ENCODE measurements around the gene TOM1L2.
"Not testable (repeated sequence)": the region's sequence is repeated elsewhere in the genome, so short reads cannot be mapped to it uniquely, and the experiment has no call there.

TOM1L2 gene

GRCh38 chr17:17959520-17960361 lies 12.5 kb downstream of the TOM1L2 start:
- H2AFZ ChIP-seq (ENCODE audit: low read depth) = no peak overlapping the region

GRCh38 chr17:17958982-17959381 lies 13.2 kb downstream of the TOM1L2 start:
- Histone ChIP-seq H3K4me3 (IDR thresholded peaks at IDR 0.05; ENCODE audit: insufficient read depth, low read depth, low read length) (no peak overlapping the region), H3K9ac (no peak overlapping the region), H3K27me3 (ENCODE audit: insufficient read depth, low read depth) (no peaks in the 10 kb centered on the region), H3K27ac (no peak overlapping the region), H4K20me1 (ENCODE audit: insufficient read depth) (no peaks in the 10 kb centered on the region), H3K36me3 (ENCODE audit: insufficient read depth) (no peaks in the 10 kb centered on the region), H3K79me2 (ENCODE audit: insufficient read depth, low read depth) (no peaks in the 10 kb centered on the region), H3K4me2 (no peak overlapping the region), H3K4me1 (ENCODE audit: low read depth, poor library complexity, severe bottlenecking) (peaks cover 9% of the 10 kb centered on the region), H2AFZ (ENCODE audit: low read depth) (no peak overlapping the region)
- no peak for TF ChIP-seq CTCF (conservative IDR thresholded peaks at IDR 0.05; ENCODE audit: low read depth, low read length)

More at GRCh38 chr17:17959520-17960361, 12.5 kb downstream of the TOM1L2 start:
- H3K36me3 ChIP-seq (ENCODE audit: insufficient read depth) = no peaks in the 10 kb centered on the region
- no peaks in the 10 kb centered on the region for H4K20me1 ChIP-seq (ENCODE audit: insufficient read depth)
- no peak overlapping the region for H3K4me3 ChIP-seq (IDR thresholded peaks at IDR 0.05; ENCODE audit: insufficient read depth, low read depth, low read length)
- no peak for TF ChIP-seq CTCF (conservative IDR thresholded peaks at IDR 0.05; ENCODE audit: low read depth, low read length)
- no peaks in the 10 kb centered on the region for H3K27me3 ChIP-seq (ENCODE audit: insufficient read depth, low read depth)
- H3K4me2 ChIP-seq = no peak overlapping the region
- H3K9ac ChIP-seq = no peak overlapping the region
- no peaks in the 10 kb centered on the region for H3K79me2 ChIP-seq (ENCODE audit: insufficient read depth, low read depth)
- H3K4me1 ChIP-seq (ENCODE audit: low read depth, poor library complexity, severe bottlenecking) = peaks cover 17% of the 10 kb centered on the region
- no peak overlapping the region for H3K27ac ChIP-seq

GRCh38 chr17:17957584-17957916 lies 14.7 kb downstream of the TOM1L2 start:
- H3K79me2 ChIP-seq (ENCODE audit: insufficient read depth, low read depth) = no peaks in the 10 kb centered on the region
- H3K36me3 ChIP-seq (ENCODE audit: insufficient read depth) = no peaks in the 10 kb centered on the region
- H3K27ac ChIP-seq = no peak overlapping the region
- H3K4me2 ChIP-seq = no peak overlapping the region
- H4K20me1 ChIP-seq (ENCODE audit: insufficient read depth) = no peaks in the 10 kb centered on the region
- H2AFZ ChIP-seq (ENCODE audit: low read depth) = no peak overlapping the region
- no peaks in the 10 kb centered on the region for H3K4me1 ChIP-seq (ENCODE audit: low read depth, poor library complexity, severe bottlenecking)
- no peaks in the 10 kb centered on the region for H3K27me3 ChIP-seq (ENCODE audit: insufficient read depth, low read depth)
- H3K9ac ChIP-seq = no peak overlapping the region
- no peak overlapping the region for H3K4me3 ChIP-seq (IDR thresholded peaks at IDR 0.05; ENCODE audit: insufficient read depth, low read depth, low read length)
- no peak for TF ChIP-seq CTCF (conservative IDR thresholded peaks at IDR 0.05; ENCODE audit: low read depth, low read length)

- not testable (repeated sequence) for H3K4me1 ChIP-seq (ENCODE audit: low read depth, poor library complexity, severe bottlenecking); H3K27ac ChIP-seq; H3K79me2 ChIP-seq (ENCODE audit: insufficient read depth, low read depth); H3K27me3 ChIP-seq (ENCODE audit: insufficient read depth, low read depth); H3K4me3 ChIP-seq (IDR thresholded peaks at IDR 0.05; ENCODE audit: insufficient read depth, low read depth, low read length); H4K20me1 ChIP-seq (ENCODE audit: insufficient read depth); H2AFZ ChIP-seq (ENCODE audit: low read depth); H3K4me2 ChIP-seq; H3K36me3 ChIP-seq (ENCODE audit: insufficient read depth); H3K9ac ChIP-seq
Observed at GRCh38 chr17:17955790-17956341, 16.3 kb downstream of the TOM1L2 start.

GRCh38 chr17:17954079-17954478 lies 18.1 kb downstream of the TOM1L2 start:
- Histone ChIP-seq H2AFZ (ENCODE audit: low read depth) (no peak overlapping the region), H4K20me1 (ENCODE audit: insufficient read depth) (no peaks in the 10 kb centered on the region), H3K4me3 (IDR thresholded peaks at IDR 0.05; ENCODE audit: insufficient read depth, low read depth, low read length) (no peak overlapping the region), H3K79me2 (ENCODE audit: insufficient read depth, low read depth) (no peaks in the 10 kb centered on the region), H3K9ac (no peak overlapping the region), H3K27ac (no peak overlapping the region), H3K27me3 (ENCODE audit: insufficient read depth, low read depth) (no peaks in the 10 kb centered on the region), H3K4me1 (ENCODE audit: low read depth, poor library complexity, severe bottlenecking) (no peaks in the 10 kb centered on the region), H3K4me2 (no peak overlapping the region), H3K36me3 (ENCODE audit: insufficient read depth) (no peaks in the 10 kb centered on the region)
- TF ChIP-seq CTCF (conservative IDR thresholded peaks at IDR 0.05; ENCODE audit: low read depth, low read length) = no peak
